ENCODE measurements around the gene CENPM. TPM values are rescaled to one million over a fixed set of nuclear protein-coding genes. Genes with fewer than 3 reads are reported as not detected.

Gene CENPM
- total RNA-seq, 2 donors from 2014 or later = 10.3 to 10.8 TPM

- intact Hi-C loops (cut with DNase I) = no loop called here
- WGBS = 86% methylated on average over 2 of the region's 2 CpGs
- no peaks in the 10 kb centered on the region for H3K9me3 ChIP-seq
These were observed 1.2 kb upstream of the CENPM start for GRCh38 chr22:41948142-41948541.

GRCh38 chr22:41947424-41948080, 600 bp upstream of the CENPM start:
- Histone ChIP-seq H3K9me3 (no peaks in the 10 kb centered on the region), H3K4me1 (replicated peaks) (peaks cover 5% of the 10 kb centered on the region), H3K27ac (no peak overlapping the region), H3K27me3 (replicated peaks; ENCODE audit: insufficient read depth) (no peaks in the 10 kb centered on the region), H3K36me3 (no peaks in the 10 kb centered on the region), H3K4me3 (peak overlapping the region; percentile 53 to 60)
- intact Hi-C loops (cut with DNase I) = no loop called here
- TF ChIP-seq POLR2AphosphoS5 (IDR thresholded peaks at IDR 0.05) (no peak), POLR2A (IDR thresholded peaks at IDR 0.05) (no peak), CTCF (IDR thresholded peaks at IDR 0.05) (no peak)
- DNase-seq (ENCODE audit: low spot score) = no peak
- WGBS = 73% methylated on average over 21 of the region's 21 CpGs

More at GRCh38 chr22:41948142-41948541, 1.2 kb upstream of the CENPM start:
- TF ChIP-seq POLR2AphosphoS5 (IDR thresholded peaks at IDR 0.05) (no peak), POLR2A (IDR thresholded peaks at IDR 0.05) (no peak), CTCF (IDR thresholded peaks at IDR 0.05) (no peak)
- Histone ChIP-seq H3K27me3 (replicated peaks; ENCODE audit: insufficient read depth) (no peaks in the 10 kb centered on the region), H3K4me1 (replicated peaks) (peaks cover 5% of the 10 kb centered on the region), H3K27ac (no peak overlapping the region), H3K4me3 (no peak overlapping the region), H3K36me3 (no peaks in the 10 kb centered on the region)
- DNase-seq (ENCODE audit: low spot score) = no peak

DNA sequence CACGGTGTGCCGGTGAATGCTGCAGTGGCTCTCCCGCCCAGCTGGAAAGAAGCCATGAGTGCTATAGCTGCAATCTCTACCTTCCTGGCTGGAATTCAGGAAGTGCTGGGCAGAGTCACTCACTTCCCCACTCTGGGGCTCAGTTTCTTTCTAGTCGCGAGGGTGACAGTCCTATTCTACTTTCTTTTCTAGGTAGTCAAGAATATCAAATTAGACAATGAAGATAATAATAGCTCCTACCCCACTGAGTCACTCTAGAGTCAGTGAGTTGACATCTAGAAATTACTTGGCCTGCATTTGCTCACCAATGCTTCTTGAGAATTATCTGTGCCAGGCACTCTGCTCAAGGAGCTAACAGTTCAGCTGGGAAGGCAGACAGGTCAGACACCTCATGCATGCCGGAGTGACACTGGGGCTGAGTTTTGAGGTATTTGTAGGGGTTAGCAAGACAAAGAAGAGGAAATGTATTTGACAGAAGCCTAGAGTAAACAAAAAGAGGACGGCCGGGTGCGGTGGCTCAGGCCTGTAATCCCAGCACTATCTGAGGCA, 3.2 kb downstream of the CENPM start:
- H3K36me3 ChIP-seq = no peaks in the 10 kb centered on the region
- DNase-seq (ENCODE audit: low spot score) = no peak
- no peak overlapping the region for H3K4me3 ChIP-seq
- intact Hi-C loops (cut with DNase I) = loop anchor here (5.0 kb wide), 1 partner anchor 191 kb away; no protein-coding TSS in a partner anchor
- peaks cover 8% of the 10 kb centered on the region for H3K4me1 ChIP-seq (replicated peaks)
- H3K27me3 ChIP-seq (replicated peaks; ENCODE audit: insufficient read depth) = no peaks in the 10 kb centered on the region
- whole genome bisulfite sequencing = 74% methylated on average over 9 of the region's 9 CpGs
- no peak overlapping the region for H3K27ac ChIP-seq
- TF ChIP-seq POLR2AphosphoS5 (IDR thresholded peaks at IDR 0.05) (no peak), POLR2A (IDR thresholded peaks at IDR 0.05) (no peak), CTCF (IDR thresholded peaks at IDR 0.05) (no peak)
- no peaks in the 10 kb centered on the region for H3K9me3 ChIP-seq

DNA sequence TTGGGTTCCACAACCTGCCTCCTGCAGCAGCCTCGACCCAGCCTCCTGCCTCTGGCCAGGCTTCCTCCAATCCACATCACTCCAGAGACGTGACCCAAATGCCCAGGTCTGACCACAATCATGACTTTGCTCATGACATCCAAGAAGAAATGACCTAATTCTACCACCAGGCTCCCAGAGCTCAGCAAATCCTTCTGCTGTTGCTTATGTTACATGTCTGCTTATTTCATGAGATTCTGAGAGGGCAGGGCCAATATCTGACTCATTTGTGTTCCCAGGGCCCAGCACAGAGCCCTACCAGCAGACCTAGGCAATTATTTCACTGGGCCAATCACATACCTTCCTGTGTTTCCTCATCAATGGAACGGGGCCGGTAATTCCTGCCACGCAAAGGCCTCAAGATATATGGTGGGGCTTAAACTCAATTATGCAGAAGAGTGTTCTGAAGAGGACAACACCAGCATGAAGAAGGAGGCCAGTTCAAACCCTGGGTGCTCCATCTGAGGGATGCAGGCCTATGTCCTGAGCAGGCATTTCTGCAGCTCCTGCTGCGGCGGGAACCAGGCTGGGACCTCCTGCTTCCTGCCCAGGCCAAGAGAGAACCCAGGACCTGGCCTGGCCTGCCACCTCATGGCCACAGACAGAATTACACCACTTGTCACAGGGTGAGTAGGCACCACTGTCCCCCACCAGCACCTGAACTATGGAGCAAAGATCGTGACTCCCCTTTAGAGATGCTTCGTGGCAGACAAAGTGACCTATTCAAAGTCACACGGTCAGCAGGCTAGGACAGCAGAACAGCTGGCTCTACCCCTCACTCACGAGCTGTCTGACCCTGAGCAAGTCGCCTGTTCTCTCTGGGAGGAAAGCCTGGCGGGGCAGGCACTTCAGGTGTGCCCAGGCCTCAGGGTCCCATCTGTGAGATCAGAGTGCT, 5.9 kb downstream of the CENPM start:
- no peaks in the 10 kb centered on the region for H3K36me3 ChIP-seq
- no peak overlapping the region for H3K4me3 ChIP-seq
- no peaks in the 10 kb centered on the region for H3K27me3 ChIP-seq (replicated peaks; ENCODE audit: insufficient read depth)
- peaks cover 4% of the 10 kb centered on the region for H3K4me1 ChIP-seq (replicated peaks)
- peak overlapping the region; percentile 62 to 82 for H3K27ac ChIP-seq
- H3K9me3 ChIP-seq = no peaks in the 10 kb centered on the region
- TF ChIP-seq POLR2A (IDR thresholded peaks at IDR 0.05) = no peak
- peak; percentile 45 for TF ChIP-seq POLR2AphosphoS5 (IDR thresholded peaks at IDR 0.05)
- TF ChIP-seq CTCF (IDR thresholded peaks at IDR 0.05) = peak; percentile 68 to 97 (median 92)
- intact Hi-C loops (cut with DNase I) = loop anchor here (1.0 to 5.0 kb wide), 3 partner anchors 116 to 244 kb away; no protein-coding TSS in a partner anchor
- WGBS = 48% methylated on average over 13 of the region's 13 CpGs
- peak; percentile 82 for DNase-seq (ENCODE audit: low spot score)

Data from prostate gland (tissue), 2 donors.